ENCODE measurements around the gene PLAC8. TPM values are rescaled to one million over a fixed set of nuclear protein-coding genes. Genes with fewer than 3 reads are reported as not detected.
"Not testable (repeated sequence)": the region's sequence is repeated elsewhere in the genome, so short reads cannot be mapped to it uniquely, and the experiment has no call there.

Gene PLAC8
- 9.5 TPM for total RNA-seq
- long read RNA-seq, partial matches to known transcripts, result 0 of 2 reads
- long read RNA-seq, other reads (novel, unspliced or antisense), result 0 of 2 reads

DNA sequence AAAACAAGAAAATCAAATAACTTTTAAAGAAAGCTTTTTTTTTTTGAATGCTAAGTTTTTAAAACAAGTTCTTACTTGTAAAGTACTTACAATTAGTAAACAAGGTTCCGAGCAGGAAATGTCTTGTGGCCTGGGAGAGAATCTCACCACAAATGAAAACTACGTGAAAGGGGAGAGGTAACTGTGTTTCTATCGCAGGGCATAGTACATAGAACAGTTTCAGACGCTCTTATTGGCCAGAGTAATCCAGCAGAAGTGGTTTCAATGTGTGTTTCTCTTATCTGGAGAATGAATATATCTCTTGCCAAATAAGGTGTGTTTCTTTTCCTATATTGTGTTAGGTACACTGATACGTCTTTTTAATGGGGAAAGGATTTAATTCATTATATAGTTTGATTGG is at the start of gene PLAC8:
Gene PLAC8, minus strand, starts transcription at position 154 of the 400 bp plus-strand sequence. CDS start 6,808 bp downstream, outside the sequence.
- no peak for DNase-seq (ENCODE audit: low spot score)

GRCh38 chr4:83153417-83153816 is 38.9 kb upstream of the PLAC8 start:
- DNase-seq (ENCODE audit: low spot score), result no peak

DNA sequence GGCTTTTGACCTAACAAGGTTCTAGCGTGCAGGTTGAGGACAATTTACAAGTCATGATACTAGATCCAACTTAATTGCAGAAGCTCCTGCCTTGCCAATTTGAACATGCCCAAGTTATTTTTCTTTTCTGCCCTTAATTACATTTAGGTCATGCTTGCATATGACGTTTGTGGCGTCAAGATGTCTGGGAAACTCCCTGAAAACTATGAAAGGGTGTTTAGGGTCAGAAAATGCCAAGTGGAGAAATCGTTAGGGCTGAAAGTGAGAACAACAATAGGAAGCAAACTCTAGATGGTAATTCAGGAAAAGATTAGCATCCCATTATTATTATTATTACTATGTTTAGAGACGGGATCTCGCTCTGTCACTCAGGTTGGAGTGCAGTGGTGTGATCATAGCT is 38.2 kb upstream of the PLAC8 start:
- DNase-seq (ENCODE audit: low spot score), result no peak

- no peak for DNase-seq (ENCODE audit: low spot score)
These were observed 37.1 kb upstream of the PLAC8 start for GRCh38 chr4:83151651-83152050.

- DNase-seq (ENCODE audit: low spot score), result no peak
These were observed 36.3 kb upstream of the PLAC8 start for GRCh38 chr4:83150653-83151330.

GRCh38 chr4:83149865-83150652 is 35.5 kb upstream of the PLAC8 start:
- no peak for DNase-seq (ENCODE audit: low spot score)

DNA sequence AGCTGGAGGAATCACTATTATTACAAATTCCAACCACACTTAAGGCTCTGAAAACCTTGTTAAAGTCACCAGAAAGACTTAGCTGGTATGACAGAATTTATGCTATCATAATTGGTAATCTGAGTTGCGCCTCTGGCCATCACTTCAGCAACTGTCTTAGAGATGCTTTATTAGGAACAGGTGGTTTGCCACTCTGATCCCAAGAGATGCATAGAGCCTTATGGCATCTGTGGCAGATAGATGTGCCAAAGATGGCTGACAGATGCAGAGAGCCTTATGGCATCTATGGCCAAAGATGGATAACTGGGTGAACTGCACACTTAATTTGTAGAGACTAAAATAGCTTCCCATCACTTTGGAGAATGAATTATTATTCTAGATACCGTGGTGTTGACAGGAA is 32.3 kb upstream of the PLAC8 start:
- no peak for DNase-seq (ENCODE audit: low spot score)

GRCh38 chr4:83145776-83146175 is 31.2 kb upstream of the PLAC8 start:
- DNase-seq (ENCODE audit: low spot score), result not testable (repeated sequence)

DNA sequence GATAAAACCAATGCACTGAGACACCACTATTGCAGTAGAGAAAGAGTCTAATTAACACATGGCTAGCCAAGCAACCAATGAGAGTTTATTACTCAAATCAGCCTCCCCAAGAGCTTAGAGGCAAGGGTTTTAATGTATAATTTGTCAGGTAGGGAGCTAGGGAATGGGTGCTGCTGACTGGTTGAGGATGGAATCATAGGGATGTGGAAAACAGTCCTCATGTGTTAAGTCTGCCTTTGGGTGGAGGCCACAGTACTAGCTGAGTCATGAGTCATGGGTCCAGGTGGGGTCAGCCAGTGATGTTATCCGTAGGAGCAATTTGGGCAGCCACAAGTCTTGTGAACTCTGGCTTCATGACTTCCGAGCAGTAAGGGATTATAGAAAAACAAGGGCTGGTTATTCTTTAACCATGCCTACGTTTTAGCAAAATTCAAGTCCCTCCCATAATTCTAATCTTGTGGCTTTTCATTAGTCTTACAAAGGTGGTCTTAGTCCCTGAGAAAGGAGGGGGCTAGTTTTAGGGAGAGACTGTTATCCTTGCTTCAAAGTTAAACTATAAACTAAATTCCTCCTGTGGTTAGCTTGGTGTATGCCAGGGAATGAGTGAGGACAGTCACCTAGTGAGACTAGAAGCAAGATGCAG is 25.1 kb upstream of the PLAC8 start:
- DNase-seq (ENCODE audit: low spot score), result no peak

DNA sequence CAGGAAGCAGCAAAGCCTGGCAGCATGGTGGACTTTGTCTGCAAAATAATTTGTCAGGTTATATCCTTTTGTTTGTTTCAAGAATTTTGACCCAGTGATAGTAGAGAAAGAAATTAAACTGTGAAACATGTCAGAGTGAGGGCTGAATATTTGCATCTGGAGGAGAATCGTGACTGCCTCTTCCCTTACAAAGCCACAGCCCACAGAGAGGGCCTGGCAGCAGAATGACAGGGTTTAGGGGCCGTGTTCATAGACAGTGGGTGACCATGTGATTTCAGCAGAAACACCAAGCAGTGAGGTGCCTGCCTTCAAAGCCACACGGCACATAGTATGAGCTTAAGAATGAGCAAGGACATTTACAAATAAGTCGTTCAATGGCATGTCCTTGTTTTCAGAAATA is 24.4 kb upstream of the PLAC8 start:
- no peak for DNase-seq (ENCODE audit: low spot score)

DNA sequence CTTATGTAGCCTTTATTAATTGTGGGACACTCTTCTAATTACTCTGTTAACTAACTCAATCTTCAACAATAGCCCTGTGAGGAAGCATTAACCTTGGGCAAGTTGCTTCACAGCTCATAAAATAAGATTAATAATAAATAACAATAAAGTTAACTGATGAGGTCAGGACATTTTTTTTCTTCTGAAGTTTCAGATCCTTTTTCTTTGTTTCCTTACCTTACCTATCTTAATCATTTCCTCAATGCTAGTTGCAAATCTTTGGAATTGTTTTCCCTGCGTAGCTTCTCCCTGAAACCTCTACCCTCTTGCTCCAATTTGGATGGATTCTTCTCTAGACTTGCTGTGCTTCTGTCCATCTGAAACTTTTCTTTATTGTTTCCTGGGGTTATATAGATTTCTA is 17.5 kb upstream of the PLAC8 start:
- DNase-seq (ENCODE audit: low spot score), result no peak

GRCh38 chr4:83129264-83129663 is 14.7 kb upstream of the PLAC8 start:
- DNase-seq (ENCODE audit: low spot score), result no peak

- DNase-seq (ENCODE audit: low spot score), result no peak
These were observed 13.9 kb upstream of the PLAC8 start for GRCh38 chr4:83128240-83128929.

- DNase-seq (ENCODE audit: low spot score), result no peak
These were observed 11.2 kb upstream of the PLAC8 start for GRCh38 chr4:83125738-83126141.

DNA sequence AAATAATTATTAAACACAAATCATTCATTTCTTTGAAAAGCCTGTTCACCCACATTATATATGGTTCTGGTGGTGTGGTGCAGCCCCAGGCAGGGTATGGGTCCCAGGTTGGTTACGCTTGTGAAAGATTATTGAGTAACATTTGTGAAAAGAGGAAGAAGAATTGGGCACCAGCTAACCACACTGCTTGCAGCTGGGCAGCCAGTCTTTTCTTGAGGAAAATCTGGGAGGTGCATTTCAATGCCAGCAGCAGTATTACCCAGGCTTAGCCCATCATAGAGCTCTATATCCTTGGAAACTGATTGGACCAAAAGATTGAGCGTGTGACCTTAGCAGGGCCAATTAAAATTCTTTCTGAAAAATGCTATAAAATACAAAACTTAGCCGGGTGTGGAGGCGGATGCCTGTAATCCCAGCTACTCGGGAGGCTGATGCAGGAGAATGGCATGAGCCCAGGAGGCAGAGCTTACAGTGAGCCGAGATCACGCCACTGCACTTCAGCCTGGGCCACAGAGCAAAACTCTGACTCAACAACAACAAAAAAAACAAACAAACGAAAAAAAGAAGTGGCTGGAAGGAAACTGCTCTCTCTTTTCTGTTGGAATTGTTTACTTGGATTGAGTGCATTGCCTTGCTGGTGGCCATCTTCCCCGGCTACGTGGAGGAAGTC is 9.7 kb upstream of the PLAC8 start:
- DNase-seq (ENCODE audit: low spot score), result no peak

DNA sequence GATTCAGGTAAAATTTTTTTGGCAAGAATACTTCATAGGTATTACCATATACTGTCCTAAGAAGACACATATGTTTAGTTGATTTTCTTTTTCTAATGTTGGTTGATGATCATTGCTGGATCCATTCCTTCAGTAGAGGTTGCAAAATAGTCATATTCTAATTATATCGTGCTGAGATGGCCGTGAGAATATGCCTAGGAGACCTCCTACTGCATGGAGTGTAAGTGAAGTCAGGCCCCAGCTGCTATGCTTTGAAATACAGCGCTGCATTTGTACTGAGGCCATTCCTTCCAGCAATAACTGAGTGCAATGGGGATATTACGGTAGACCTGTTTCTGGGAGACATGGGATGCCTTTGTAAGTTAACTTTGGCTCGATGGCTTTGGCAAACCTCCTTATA is 6.7 kb upstream of the PLAC8 start:
- DNase-seq (ENCODE audit: low spot score), result no peak

- DNase-seq (ENCODE audit: low spot score), result no peak
These were observed 4.3 kb upstream of the PLAC8 start for GRCh38 chr4:83118869-83119268.

DNA sequence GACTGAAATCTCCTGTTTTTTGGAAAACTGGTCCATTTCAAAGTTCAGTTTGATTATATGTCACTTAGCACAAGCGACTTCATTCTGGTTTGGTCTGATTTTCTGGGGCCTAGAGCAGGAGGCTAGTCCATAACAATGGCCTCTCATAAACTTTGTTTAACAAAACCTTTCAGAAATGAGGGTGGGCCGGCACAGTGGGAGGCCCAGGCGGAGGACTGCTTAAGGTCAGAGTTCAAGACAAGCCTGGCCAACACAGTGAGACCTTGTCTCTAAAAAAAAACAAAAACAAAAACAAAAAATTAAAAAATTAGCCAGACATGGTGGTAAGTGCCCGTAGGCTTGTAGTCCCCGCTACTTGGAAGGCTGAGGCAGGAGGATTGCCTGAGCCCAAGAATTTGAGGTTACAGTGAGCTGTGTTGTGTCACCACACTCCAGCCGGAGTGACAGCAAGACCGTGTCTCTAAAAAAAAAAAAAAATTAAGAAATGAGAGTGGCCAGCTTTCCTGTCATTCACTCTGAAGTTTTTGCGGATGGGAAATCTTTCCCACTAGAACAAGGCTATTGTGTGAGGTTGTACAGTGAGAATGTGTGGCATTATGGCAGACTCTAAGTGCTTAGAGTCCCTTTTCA is 1.2 kb upstream of the PLAC8 start:
- no peak for DNase-seq (ENCODE audit: low spot score)

DNA sequence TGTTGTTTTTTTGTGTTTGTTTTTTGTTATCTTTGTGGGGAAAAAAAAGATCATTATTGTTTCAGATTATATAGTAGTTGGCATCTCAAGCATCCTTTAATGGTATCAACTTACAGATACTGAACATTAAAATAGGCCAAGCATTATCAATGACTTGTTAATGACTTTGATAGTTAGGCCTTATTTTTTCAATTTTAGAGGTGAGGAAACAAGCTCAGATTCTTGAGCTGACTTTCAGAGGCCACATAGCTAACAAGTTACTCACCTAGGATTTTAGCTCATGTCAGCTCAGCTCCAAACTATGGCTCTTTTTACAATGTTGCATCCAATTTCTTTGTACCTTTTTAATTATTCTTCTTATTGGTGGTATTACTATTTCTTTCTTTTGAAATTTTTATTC is 471 bp upstream of the PLAC8 start:
- no peak for DNase-seq (ENCODE audit: low spot score)

- no peak for DNase-seq (ENCODE audit: low spot score)
These were observed 1.1 kb downstream of the PLAC8 start for GRCh38 chr4:83113429-83113786.
